HG03139 (cell line): Measurements from ENCODE around the gene SERPINC1.
"Not testable (repeated sequence)": the region's sequence is repeated elsewhere in the genome, so short reads cannot be mapped to it uniquely, and the experiment has no call there.

Experiments
- ATAC-seq: cut with Tn5 transposase; IDR thresholded peaks from one replicate; pipeline ENCODE4 v1.9.1; 2021; ENCODE audit not compliant: unreplicated experiment

Gene SERPINC1

DNA sequence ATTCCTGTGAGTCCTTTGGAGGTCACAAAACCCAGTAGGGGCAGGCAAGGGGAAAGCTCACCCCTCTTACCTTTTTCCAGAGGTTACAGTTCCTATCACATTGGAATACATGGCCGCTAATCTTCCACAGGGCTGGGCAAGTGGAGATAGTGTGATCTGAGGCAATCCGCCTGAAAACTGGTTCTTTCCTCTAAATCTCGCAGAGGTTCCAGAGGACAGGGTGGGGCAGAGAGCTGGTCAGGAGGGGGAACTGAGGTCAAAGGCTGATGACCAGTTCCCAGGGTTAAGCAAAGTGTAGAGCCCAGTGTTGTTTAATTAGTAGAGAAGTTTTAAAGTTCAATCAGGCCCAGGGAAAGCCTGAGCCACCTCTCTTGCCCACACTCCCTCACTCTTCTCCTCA lies at the start of gene SERPINC1:
SERPINC1 (minus strand) TSS at position 179 of the 400 bp plus-strand sequence; CDS start at position 111, 68 bp downstream.
- ATAC-seq, result no peak

DNA sequence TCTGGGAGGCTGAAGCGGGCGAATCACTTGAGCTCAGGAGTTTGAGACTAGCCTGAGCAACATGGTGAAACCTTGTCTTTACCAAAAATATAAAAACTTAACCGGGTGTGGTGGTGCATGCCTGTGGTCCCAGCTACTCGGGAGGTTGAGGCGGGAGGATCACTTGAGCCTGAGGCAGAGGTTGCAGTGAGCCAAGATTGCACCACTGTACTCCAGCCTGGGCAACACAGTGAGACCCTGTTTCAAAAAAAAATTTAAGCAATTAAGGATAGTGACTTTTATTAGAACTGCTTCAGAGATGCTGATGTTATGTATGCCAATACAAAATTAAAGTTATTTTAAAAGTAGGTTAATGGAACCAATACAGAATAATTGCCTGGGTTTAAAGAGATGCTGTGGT lies 48.8 kb upstream of the SERPINC1 start:
- not testable (repeated sequence) for ATAC-seq

DNA sequence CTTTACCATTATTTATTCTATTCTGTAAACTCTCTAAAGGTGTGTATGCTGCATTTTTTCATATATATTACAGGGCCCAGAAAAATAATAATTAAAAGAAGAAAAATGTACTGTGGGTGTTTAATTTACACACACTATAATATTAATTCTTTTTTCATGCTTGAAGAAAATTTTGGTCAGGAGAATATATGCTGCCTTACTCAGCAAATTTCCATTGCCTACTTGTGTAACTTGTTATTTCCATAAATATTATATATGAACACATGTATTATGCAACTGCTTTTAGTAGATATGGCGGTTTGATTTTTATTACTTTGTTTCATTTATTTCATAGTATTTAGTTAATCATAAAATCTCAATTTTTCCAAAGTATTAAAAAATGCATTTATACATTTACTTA lies 46.4 kb upstream of the SERPINC1 start:
- no peak for ATAC-seq

DNA sequence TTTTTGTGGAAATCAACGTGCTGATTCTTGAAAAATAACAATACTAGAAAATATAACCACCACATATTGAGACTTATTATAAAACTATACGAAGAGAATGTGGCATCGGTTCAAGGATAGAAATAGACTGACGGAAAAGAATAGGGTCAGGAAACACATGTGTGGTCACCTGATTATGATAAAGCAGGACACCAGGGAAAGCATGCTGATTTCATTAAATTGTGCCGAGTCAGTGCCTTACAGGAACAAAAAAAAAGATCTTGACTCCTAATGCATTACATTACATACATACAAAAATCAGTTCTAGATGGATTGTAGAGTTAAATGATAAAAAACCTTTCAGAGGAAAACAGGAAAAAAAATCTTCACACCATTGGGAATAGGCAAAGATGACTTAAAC lies 43.5 kb upstream of the SERPINC1 start:
- no peak for ATAC-seq

DNA sequence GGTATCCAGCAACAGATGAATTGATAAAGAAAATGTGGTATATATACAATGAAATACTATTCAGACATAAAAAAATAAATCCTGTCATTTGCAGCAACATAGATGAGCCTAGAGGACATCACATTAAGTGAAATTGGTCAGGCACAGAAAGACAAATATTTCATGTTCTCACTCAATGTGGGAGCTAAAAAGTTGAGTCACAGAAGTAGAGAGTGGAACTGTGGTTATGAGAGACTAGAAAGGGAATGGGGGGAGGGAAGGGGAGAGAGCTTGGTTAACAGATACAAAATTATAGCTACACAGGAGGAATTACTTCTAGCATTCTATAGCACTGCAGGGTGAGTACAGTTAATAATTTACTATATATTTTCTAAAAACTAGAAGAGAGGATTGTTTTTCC lies 37.1 kb upstream of the SERPINC1 start:
- ATAC-seq, result no peak

DNA sequence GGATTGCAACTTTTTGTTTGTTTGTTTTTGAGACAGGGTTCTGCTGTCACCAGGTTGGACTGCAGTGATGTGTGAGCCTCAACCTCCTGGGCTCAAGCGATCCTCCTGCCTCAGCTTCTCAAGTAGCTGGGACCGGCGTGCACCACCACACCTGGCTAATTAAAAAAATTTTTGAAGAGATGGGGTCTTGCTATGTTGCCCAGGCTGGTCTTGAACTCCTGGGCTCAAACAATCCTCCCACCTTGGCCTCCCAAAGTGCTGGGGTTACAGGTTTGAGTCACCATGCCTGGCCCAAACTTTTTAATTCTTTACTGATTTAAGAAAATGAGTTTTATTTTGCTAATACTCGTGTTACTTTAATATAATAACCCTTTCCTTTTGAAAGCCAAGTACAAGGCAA lies 31.5 kb upstream of the SERPINC1 start:
- ATAC-seq, result no peak

DNA sequence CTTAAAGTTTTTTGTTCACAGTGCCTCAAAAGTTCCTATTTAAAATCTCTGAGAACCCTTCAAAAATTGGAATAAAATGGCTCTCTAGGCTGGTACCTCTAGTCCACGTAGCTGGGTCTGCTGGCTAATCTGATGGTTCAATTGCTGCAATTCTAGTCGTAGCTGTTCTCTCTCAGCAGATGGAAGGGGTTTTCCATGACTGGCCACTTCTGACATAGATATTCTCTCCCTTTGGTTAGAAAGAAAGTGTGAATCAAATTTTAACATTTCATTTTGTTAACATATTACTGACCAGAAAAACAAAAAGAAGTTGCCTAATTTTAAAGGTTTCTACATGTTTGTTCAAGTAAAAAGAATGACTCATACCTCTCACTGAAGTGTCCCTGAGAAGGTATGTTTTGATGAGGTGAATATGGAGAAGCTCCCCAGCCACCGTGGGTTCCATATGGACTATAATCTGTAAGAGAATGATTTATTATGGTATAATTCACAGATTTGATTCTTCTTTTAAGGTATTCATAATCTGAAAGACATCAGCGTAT lies 29.3 kb upstream of the SERPINC1 start:
- no peak for ATAC-seq

DNA sequence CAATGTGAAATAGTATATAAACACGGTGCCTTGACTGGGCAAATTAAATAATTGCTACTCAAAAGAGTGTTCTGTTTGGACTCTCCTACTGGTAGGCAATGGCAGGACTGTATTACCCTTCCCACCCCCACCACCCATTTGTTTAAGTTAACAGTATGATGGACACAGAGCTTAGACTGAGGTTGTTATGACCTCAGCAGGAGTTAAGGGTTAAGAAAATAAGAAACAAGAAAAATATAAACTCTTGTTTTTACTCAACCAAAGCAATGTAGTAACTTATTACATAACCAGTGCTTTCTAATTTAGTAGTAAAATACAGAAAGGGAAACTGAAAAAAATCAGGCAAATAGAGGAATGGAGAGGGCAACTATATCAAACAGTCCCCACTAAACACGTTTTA lies 19.9 kb upstream of the SERPINC1 start:
- ATAC-seq, result no peak

DNA sequence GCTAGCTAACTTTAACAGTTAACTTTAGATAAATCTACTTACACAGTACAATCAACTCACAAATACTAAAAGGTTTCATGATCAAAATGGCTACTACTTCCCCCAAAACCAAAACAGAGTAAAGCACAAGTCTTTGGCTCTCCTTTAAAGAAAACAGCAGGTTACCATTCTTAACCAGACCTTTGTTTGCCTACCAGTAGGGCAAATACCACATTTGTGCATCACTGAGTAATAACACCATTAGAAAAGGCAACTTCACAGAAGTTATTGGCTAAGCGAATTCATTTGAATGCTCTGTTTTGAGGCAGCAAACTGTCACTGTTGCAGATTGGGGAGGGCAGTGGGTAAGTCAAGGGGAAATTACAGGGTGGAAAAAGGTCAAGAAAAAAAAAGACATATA lies 17.3 kb upstream of the SERPINC1 start:
- ATAC-seq, result no peak

DNA sequence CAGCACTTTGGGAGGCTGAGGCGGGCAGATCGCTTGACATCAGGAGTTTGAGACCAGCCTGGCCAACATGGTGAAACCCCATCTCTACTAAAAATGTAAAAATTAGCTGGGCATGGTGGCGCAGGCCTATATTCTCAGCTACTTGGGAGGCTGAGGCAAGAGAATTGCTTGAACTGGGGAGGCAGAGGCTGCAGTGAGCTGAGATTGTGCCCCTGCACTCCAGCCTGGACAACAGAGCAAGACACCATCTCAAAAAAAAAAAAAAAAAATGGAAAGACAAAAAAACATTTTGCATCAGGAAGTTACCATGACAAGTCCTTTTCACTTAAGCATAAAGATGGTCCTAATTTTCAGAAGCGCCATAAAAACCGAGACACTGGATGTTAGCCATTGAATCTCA lies 13.4 kb upstream of the SERPINC1 start:
- ATAC-seq, result not testable (repeated sequence)

DNA sequence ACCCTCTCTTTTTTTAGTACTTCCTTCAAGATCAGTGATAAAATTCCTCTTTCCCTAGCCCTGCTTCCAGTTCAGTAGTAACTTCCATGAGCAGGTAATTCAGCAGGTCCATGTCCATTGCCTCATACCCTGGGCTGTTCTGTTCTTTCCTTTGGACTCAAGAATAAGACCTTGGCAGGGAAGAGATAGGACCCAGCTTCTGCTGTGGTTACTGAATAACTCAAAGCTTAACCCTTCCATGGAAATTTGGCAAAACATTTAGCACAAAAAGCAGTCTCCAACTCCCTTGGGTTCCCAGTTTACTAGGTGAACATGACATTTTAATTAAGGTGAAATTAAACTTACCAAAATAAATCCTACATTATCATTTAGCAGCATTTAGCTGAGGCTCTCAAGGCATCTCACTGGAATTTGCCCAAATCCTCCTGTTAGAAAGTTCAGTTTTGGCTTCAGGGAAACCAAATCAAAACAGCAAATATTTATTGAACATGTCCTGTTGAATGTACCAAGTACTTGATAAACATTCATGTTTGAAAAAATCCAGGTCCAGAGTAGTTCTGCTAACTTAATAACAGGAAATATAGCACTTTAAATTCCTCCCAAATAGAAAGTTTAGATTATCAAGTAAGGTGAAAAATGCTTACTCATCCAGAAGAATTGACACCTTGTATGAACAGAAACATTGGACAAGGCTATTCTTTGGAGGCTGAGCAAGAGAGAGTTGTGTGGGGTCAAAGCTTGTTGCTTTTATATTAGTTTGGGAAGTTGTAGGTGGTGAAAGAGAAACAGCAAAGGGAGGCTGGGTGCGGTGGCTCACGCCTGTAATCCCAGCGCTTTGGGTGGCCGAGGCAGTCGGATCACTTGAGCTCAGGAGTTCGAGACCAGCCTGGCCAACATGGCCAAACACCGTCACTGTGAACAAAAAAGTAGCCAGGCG lies 8.4 kb upstream of the SERPINC1 start:
- ATAC-seq, result no peak

DNA sequence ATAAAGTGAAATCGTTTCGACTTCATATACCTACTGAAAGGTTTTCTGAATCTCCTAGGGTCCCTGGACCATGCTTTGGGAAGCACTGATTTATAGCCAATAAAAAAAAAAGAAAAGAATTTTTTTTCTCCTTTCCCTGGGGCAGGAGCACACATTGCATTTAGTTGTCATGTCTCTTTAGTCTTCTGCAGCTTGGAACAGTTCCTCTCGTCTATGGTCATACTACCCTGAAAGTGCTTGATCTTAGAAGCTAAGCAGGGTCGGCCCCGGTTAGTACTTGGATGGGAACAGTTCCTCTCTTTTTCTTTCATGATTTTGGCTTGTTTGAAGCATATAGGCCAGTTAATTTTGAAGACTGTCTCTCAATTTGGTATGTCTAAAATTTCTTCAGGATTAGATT lies 3.7 kb upstream of the SERPINC1 start:
- no peak for ATAC-seq

DNA sequence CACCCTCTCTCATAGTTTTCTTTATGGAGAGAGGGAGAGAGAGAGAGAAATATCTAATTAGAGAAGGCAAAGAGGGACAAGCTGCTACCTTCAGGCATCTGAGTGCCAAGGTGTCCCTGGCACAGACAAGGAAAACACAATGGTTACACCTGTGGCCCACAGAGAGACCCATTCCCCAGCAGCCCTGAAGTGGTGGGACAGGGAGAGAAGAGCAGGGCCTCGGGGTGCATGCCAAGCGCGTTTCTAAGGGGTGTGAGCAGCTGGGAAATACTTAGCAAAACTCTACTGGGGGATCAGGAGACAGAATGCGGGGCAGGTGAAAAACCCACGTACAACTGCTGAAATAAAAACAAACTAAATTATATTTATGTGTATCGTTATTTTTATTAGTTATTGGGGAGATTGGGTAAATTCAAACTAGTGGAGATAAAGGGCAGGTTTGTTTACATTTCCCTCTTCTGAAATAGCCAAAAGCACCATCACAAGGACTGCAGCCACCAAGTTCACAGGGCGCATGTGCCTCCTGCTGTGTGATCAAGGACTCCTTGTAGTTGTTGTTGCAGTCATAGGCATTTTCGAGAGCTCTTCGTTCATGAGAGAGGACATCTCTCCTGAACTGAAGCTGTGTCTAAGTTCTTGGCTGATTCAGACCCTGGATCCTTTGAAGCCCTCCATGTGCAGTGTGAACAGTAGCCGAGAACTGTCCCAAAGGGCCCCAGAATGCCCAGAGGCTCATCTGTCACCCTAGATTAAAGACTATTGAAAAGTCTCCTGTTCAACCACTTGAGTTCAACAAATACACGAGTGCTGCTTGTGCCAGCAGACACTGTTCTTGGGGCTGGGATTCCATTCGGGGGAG lies 737 bp upstream of the SERPINC1 start:
- no peak for ATAC-seq

DNA sequence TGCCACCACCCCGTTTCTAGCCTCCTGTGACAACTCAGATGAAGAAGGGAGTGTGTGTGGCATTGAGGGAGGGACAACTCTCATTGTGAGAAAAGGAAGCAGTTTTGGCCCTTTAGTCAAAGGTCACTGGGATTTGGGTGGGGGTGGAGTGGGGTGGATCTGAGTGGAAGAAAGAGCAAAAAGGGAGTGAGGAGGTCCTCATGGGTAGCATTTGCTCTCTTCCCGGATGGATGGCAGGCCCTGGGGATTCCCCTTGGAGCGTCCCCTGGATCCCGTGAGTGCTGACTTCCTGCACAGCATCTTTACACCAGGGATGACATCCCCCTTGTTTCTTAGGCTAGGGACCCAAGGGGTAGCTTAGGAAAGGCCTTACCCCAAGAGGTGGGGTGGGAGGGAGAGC lies 460 bp downstream of the SERPINC1 start:
- ATAC-seq, result no peak

DNA sequence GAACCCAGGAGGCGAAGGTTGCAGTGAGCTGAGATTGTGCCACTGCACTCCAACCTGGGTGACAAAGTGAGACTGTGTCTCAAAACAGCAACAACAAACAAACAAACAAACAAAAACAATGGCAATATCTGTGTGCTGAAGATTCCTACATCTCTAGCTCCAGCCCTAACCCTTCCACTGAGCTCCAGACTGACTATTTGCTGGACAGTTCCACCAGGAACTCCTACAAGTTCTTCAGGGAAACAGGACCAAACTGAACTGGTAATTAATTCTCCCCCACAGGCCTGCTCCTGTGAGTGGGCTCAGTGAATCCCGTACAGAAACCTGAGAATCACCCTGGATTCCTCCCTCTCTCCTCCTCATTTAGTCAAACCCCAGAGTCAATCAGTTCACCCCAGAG lies 1.5 kb downstream of the SERPINC1 start:
- ATAC-seq, result no peak

DNA sequence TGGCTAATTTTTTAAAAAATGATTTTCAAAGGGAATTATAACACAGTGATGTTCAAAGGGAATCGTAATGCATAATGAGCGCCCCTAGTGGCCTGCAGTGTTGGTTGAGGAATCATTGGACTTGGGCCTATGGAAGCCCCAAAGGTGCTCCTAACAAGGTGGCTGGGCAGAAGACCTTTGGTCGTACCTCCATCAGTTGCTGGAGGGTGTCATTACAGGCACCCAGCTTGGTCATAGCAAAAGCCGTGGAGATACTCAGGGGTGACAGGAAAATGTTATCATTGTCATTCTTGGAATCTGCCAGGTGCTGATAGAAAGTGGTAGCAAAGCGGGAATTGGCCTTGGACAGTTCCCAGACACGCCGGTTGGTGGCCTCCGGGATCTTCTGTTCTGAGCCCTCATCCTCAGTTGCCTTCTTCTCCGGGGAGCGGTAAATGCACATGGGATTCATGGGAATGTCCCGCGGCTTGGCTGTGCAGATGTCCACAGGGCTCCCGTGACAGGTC lies 2.7 kb downstream of the SERPINC1 start:
- peak; percentile 61 for ATAC-seq

DNA sequence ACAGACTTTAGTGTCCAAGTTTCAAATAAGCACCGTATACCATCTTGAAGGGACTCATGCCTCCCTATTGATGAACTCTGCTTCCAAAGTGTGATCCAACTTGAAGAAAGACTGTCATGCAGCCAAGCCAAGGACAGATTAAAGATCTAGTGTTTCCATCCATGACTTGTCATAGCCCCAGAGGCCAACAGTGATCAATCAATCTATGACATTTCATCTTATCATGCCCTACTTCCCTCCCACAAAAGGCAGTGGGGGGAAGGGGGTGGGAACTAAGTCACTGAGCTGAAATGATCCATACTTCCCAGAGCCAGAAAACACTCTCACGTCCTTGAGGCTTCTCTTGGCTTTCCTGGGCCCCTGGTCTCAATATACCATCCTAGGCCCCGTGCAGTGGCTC lies 4.0 kb downstream of the SERPINC1 start:
- ATAC-seq, result no peak

DNA sequence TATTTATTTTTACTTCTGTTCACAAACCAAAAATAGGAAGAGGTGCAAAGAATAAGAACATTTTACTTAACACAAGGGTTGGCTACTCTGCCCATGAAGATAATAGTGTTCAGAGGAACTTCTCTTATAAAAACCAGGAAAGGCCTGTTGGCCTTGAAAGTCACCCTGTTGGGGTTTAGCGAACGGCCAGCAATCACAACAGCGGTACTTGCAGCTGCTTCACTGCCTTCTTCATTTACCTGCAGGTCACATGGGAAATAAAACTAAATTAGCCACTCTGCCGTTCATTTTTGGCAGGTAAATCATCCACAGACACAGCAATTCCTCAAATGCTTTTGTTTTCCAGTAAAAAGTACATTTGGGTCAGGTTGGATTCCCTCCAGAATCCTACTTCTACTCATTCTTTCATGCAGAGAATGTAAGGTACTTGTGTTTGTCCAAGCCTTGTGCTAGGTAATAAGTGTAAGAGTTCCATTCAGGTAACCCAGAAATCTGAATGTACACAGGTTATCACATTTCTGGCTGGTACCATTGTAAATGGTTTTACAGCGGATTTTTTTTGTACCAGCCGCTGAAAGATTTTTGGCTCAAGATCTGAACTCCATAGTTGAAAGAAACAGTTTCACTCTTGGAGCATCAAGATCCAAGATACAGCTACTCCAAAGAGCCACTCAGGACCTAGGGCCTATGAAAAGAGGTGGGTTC lies 13.1 kb downstream of the SERPINC1 start:
- no peak for ATAC-seq

DNA sequence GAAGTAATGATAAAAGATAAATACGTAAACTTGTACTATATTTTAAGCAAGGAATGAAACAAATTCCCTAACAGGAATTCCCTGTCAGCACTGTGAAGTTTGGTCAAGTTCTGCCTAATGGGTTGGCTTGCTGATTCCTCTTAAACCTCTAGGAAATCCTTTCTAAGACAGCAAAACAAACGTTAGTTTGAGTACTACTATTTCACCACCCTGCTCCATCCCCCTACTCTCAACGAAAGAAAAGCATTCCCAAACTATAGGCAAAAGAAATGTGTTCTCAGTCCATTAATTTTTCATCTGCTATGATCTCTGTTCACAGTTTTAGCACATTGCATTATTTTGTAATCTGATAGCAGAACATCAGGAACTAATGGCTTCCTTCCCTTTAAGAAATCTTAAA lies 16.1 kb downstream of the SERPINC1 start:
- ATAC-seq, result no peak

DNA sequence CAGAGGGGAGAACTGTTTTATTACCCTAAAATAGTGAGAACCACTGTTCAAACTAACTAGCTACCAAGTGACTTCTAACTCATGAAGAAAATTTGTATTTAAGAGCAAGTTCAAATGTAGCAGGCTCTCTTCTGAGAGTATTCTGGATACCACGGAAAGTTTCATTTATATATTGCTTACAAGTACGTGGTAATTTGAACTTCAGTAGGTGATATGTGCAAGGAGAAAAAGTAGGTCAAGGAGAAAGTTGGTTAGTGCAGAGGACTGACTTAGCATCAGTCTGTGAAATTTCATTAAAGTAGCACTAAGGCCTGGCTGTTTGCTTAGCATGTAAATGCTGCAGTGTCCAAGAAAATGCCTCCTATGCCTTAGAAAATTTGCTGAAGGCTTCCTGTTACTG lies 16.7 kb downstream of the SERPINC1 start:
- no peak for ATAC-seq

DNA sequence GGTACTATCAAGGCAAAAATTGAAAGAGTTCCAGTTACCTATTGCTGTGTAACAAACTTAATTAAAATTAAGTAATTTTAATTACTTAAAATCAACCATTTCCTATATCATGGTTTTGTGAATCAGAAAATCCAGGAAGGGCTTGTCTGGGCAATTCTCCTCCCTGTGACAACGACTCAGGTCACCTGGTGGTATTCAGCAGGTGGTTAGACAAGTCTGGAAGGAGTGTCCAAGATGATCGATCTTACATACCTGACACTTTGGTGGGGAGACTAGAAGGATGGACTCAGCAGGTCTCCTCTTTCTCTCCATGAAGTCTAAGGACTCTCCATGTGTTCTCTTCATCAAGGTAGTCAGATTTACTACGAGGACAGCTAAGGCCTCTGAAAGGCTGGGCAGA lies 22.9 kb downstream of the SERPINC1 start:
- no peak for ATAC-seq
